GM19328 (cell line): Measurements from ENCODE around the gene IKBIP.
"Not testable (repeated sequence)": the region's sequence is repeated elsewhere in the genome, so short reads cannot be mapped to it uniquely, and the experiment has no call there.

ENCODE experiments used
- ATAC-seq: cut with Tn5 transposase; IDR thresholded peaks from one replicate; pipeline ENCODE4 v1.9.1; 2021; ENCODE audit warnings: mild to moderate bottlenecking, moderate library complexity; ENCODE audit not compliant: unreplicated experiment

IKBIP gene

DNA sequence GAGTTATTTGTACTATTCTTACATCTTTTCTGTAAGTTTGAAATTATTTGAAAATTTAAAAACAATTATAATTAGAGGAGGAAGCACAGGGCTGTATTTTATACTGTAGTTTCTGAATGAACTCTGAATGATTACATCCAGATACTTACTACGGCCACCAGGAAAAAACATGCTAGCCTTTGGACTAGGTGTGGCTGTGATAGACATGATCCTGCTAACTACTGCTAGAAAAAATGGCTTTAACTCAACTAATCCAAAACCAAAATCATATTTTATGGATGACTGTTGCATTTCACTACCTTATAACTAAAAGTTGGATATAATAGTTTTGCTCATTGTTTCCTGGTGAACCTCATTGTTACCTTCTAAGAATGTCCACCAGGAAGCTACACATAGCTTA, 66.2 kb downstream of the IKBIP start:
- ATAC-seq: no peak

DNA sequence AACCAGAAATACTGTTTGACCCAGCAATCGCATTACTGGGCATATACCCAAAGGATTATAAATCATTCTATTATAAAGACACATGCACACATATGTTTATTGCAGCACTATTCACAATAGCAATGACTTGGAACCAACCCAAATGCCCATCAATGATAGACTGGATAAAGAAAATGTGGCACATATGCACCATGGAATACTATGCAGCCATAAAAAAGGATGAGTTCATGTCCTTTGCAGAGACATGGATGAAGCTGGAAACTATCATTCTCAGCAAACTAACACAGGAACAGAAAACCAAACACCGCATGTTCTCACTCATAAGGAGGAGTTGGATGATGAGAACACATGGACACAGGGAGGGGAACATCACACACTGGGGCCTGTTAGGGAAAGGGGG, 67.8 kb downstream of the IKBIP start:
- ATAC-seq: not testable (repeated sequence)

DNA sequence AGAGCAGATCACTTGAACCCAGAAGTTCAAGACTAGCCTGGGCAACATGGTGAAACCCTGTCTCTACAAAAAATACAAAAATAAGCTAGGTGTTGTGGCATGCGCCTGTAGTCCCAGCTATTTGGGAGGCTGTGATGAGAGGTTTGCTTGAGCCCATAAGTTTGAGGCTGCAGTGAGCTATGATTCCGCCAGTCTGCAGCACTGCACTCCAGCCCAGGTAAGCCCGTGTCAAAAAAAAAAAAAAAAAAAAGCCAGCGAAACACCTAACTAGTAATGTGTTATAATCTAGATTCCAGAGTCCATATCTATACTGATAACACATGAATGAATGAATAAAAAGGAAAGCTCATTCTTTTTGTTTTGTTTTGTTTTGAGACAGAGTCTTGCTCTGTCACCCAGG, 69.6 kb downstream of the IKBIP start:
- ATAC-seq: no peak
